ENCODE measurements around the gene ZNF579. TPM values are rescaled to one million over a fixed set of nuclear protein-coding genes. Genes with fewer than 3 reads are reported as not detected.

The ZNF579 gene
- total and polyA plus RNA-seq, 7 donors, result 4.2 to 81.6 (median 22.9) TPM

DNA sequence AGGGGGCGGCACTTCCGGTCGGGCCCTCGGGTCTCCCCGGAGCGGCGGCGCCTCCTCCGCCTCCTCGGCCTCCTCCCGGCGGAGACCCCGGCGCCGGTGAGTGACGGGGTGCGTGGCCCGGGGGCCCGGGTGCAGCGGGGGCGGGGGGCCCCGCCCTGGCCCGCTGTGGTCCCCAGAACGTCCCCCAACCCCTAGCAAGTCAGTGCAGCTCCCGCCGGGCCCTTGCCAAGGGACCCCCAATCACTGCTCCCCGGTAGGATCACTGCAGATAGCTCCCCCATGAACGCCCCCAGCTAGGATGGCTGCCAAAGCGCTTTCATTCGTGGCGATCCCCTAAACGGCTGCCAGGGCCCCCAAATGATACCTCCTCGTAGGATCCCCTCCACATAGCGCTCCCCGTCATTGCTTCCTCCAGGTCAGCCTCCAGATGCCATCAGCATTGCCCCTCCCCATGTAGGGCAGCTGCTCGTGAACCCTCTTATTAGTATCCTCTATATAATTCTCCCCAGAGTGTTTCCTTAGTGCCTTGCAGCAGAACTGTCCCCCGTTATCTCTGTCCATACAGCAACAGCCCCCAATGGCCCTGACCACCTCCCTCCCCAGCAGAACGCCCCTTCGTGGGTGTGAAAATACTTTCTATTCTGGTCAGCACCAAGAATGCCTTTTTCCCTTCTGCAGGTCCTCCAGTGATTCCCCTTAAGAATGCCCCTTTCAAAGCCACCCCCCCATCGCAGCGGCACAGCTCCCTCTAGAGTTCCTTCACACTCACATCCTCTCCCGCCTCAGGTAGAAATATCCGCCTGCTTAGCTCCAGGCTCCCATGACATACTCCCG lies 25.2 kb upstream of the ZNF579 start, which contains the start of gene ZNF865:
Gene ZNF865 (plus strand): TSS at position 11 of the 834 bp plus-strand sequence. CDS start 7,972 bp downstream, outside the sequence.
- intact Hi-C loops (cut with DNase I), result loop anchor here (1.0 to 5.0 kb wide), 2 partner anchors 89 to 94 kb away; no protein-coding TSS in a partner anchor
- TF ChIP-seq, protein P1, sequence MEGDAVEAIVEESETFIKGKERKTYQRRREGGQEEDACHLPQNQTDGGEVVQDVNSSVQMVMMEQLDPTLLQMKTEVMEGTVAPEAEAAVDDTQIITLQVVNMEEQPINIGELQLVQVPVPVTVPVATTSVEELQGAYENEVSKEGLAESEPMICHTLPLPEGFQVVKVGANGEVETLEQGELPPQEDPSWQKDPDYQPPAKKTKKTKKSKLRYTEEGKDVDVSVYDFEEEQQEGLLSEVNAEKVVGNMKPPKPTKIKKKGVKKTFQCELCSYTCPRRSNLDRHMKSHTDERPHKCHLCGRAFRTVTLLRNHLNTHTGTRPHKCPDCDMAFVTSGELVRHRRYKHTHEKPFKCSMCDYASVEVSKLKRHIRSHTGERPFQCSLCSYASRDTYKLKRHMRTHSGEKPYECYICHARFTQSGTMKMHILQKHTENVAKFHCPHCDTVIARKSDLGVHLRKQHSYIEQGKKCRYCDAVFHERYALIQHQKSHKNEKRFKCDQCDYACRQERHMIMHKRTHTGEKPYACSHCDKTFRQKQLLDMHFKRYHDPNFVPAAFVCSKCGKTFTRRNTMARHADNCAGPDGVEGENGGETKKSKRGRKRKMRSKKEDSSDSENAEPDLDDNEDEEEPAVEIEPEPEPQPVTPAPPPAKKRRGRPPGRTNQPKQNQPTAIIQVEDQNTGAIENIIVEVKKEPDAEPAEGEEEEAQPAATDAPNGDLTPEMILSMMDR (IDR thresholded peaks at IDR 0.05), result peak; percentile 59
- H3K36me3 ChIP-seq (ENCODE audit: insufficient read depth in 1 of 2, low read depth in 1 of 2), result peaks cover 3 to 24% of the 10 kb centered on the region in 2 donors
- H3K4me1 ChIP-seq, result peaks cover 36% of the 10 kb centered on the region
- 0 to 1% (median 0%) methylated on average over 26 to 44 of the region's 44 CpGs for WGBS, 3 donors
- DNase-seq (peak; percentile 70 to 82), ATAC-seq (peak; percentile 36 to 62 (median 60))
- peak within 1 kb of the TSS; percentile 96 for H3K27ac ChIP-seq
- H3K4me3 ChIP-seq, result peak within 1 kb of the TSS; percentile 81
- H3K27me3 ChIP-seq (ENCODE audit: insufficient read depth in 3 of 3, low read length in 2 of 3), result no peaks in the 10 kb centered on the region
- no peaks in the 10 kb centered on the region for H3K9me3 ChIP-seq

DNA sequence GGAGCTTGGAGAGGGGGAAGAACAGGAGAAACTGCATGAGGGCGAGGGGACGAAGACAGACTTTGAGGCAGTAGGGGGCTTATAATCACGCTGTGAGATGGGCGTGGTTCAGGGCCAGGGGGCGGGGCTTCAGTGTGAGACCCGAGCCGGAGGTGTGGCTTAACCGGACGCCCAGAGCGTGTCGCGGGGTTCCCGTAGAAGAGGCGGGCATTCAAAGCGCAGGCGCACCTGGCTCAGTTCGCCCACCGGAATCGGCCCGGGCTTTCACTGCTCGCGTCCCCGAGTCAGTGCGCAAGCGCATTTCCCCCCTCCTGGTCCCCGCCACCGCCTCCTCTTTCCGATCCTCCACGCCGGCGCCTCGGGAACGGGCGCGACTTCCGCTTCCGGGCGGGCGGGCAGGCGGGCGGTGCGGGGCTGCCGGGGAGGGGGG lies 24.6 kb upstream of the ZNF579 start:
- H3K36me3 ChIP-seq (ENCODE audit: insufficient read depth in 1 of 2, low read depth in 1 of 2), result peaks cover 3 to 22% of the 10 kb centered on the region in 2 donors
- ATAC-seq (peak; percentile 82 to 86 (median 85)), DNase-seq (peak; percentile 98 to 99)
- intact Hi-C loops (cut with DNase I), result loop anchor here in 1 of 2 donors (5.0 kb wide), 1 partner anchor 93 kb away; no protein-coding TSS in a partner anchor
- peaks cover 39% of the 10 kb centered on the region for H3K4me1 ChIP-seq
- WGBS, 3 donors, result 0 to 1% (median 1%) methylated on average over 27 to 41 of the region's 43 CpGs
- H3K4me3 ChIP-seq, result peak overlapping the region; percentile 81
- H3K27me3 ChIP-seq (ENCODE audit: insufficient read depth in 3 of 3, low read length in 2 of 3), result no peaks in the 10 kb centered on the region
- no peaks in the 10 kb centered on the region for H3K9me3 ChIP-seq
- H3K27ac ChIP-seq, result peak overlapping the region; percentile 96
- TF ChIP-seq, protein P1 (IDR thresholded peaks at IDR 0.05), result no peak

DNA sequence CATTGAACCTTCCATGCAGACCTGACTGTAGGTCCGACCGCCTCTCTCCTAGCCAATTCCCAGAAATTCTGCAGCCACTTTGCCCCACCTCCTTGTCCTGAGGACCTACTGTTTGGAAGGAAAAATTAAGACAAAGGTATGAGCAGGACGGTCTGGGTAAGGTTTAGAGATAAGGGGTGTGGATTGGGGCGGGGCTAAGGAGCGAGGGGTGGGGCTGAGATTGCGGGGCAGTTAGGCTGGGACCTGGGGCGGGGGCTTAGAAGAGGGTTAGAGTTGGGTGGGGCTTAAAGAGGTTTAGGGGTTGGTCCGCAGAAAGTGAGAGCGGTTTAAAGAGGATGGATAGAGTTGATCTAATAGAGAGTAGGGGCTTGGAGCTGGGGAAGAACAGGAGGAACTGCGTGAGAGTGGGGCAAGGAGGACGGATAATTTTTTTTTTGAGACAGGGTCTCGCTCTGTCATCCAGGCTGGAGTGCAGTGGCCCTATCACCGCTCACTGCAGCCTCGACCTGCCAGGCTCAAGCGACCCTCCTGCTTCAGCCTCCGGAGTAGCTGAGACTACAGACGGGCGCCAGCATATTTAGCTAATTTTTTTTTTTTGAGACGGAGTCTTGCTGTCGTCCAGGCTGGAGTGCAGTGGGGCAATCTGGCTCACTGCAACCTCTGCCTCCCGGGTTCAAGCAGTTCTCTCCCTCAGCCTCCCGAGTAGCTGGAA lies 23.1 kb upstream of the ZNF579 start:
- no peak for ATAC-seq
- intact Hi-C loops (cut with DNase I), result no loop called here
- no peak overlapping the region for H3K4me3 ChIP-seq
- H3K9me3 ChIP-seq, result no peaks in the 10 kb centered on the region
- H3K27ac ChIP-seq, result peak overlapping the region; percentile 96
- H3K27me3 ChIP-seq (ENCODE audit: insufficient read depth in 3 of 3, low read length in 2 of 3), result no peaks in the 10 kb centered on the region
- TF ChIP-seq, protein P1 (IDR thresholded peaks at IDR 0.05), result no peak
- DNase-seq, result no peak
- whole genome bisulfite sequencing, 3 donors, result 67 to 81% (median 71%) methylated on average over 22 of the region's 22 CpGs
- H3K4me1 ChIP-seq, result peaks cover 32% of the 10 kb centered on the region
- H3K36me3 ChIP-seq (ENCODE audit: insufficient read depth in 1 of 2, low read depth in 1 of 2), result peaks cover 0 to 7% of the 10 kb centered on the region in 2 donors

DNA sequence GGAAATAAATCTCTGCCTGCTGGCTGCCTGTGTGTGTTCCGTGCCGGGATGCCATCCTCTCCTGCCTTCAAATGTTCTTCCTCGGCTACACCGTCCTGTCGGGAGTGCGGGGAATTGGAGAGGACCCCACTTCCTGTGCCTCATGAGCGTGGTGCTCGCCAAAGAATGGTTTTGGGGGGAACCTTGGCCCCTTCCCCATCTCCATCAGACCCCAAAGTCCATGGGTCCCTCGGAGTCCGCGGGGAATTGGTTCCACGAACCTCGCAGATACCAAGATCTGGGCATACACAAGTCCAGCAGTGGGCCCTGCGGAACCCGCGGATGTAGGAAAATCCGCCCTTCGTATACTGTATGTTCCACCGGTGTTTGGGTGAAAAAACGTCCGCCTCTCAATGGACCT lies 22.5 kb upstream of the ZNF579 start:
- Histone ChIP-seq H3K36me3 (ENCODE audit: insufficient read depth in 1 of 2, low read depth in 1 of 2) (peaks cover 0 to 7% of the 10 kb centered on the region in 2 donors), H3K4me1 (peaks cover 32% of the 10 kb centered on the region), H3K27me3 (ENCODE audit: insufficient read depth in 3 of 3, low read length in 2 of 3) (no peaks in the 10 kb centered on the region), H3K4me3 (no peak overlapping the region), H3K27ac (no peak overlapping the region), H3K9me3 (no peaks in the 10 kb centered on the region)
- 82 to 89% (median 84%) methylated on average over 21 of the region's 21 CpGs for WGBS, 3 donors
- DNase-seq (no peak), ATAC-seq (no peak)
- intact Hi-C loops (cut with DNase I), result no loop called here
- TF ChIP-seq, protein P1 (IDR thresholded peaks at IDR 0.05), result no peak
